Measurements from ENCODE around the gene SOAT2. TPM values are rescaled to one million over a fixed set of nuclear protein-coding genes. Genes with fewer than 3 reads are reported as not detected.

The SOAT2 gene
- total RNA-seq, 1 donor from 2014 or later: not detected

DNA sequence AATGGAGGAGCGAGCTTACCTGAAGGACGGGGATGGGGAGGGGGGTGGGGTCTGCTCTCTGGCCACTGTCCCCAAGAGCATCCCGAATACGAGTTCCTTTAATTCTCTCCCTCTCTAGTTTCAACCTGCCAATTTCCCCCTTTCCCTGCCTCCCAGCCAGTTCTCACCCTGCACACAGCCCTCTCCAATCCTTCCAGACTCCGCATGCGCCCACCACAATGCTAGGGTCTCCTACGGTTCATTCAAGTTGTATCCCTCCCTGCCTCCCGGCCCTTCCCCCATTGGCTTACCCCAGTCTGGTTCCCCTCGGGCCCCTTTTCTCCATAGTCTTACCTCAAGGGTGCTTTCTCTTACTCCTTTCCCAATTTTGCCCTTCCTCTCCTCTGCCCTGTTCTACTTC is 6.5 kb upstream of the SOAT2 start:
- H3K4me3 Mint-ChIP-seq (ENCODE audit: unreplicated experiment): peak overlapping the region; percentile 88
- H3K27ac Mint-ChIP-seq (ENCODE audit: unreplicated experiment): no peak overlapping the region
- TF ChIP-seq CTCF (IDR thresholded peaks at IDR 0.05; ENCODE audit: partially characterized antibody, unreplicated experiment): no peak
- H3K27me3 Mint-ChIP-seq (ENCODE audit: unreplicated experiment): peaks cover 32% of the 10 kb centered on the region
- DNase-seq: no peak
- H3K9me3 Mint-ChIP-seq (ENCODE audit: unreplicated experiment): peaks cover 6% of the 10 kb centered on the region
- H3K36me3 Mint-ChIP-seq (ENCODE audit: unreplicated experiment): no peaks in the 10 kb centered on the region
- H3K4me1 Mint-ChIP-seq (ENCODE audit: low read depth, unreplicated experiment): peaks cover 8% of the 10 kb centered on the region

GRCh38 chr12:53097207-53097563 is 6.1 kb upstream of the SOAT2 start:
- Mint-ChIP-seq H3K4me3 (ENCODE audit: unreplicated experiment) (peak overlapping the region; percentile 88), H3K27me3 (ENCODE audit: unreplicated experiment) (peaks cover 32% of the 10 kb centered on the region), H3K4me1 (ENCODE audit: low read depth, unreplicated experiment) (peaks cover 8% of the 10 kb centered on the region), H3K27ac (ENCODE audit: unreplicated experiment) (no peak overlapping the region), H3K36me3 (ENCODE audit: unreplicated experiment) (no peaks in the 10 kb centered on the region), H3K9me3 (ENCODE audit: unreplicated experiment) (peaks cover 6% of the 10 kb centered on the region)
- no peak for DNase-seq
- TF ChIP-seq CTCF (IDR thresholded peaks at IDR 0.05; ENCODE audit: partially characterized antibody, unreplicated experiment): no peak

GRCh38 chr12:53097564-53098353 is 5.5 kb upstream of the SOAT2 start, which contains the start of gene IGFBP6:
TSS of gene IGFBP6 (plus strand) at chr12:53097667. CDS start at chr12:53097718, 51 bp downstream.
- peak within 1 kb of the TSS; percentile 91 for H3K4me3 Mint-ChIP-seq (ENCODE audit: unreplicated experiment)
- H3K36me3 Mint-ChIP-seq (ENCODE audit: unreplicated experiment): no peaks in the 10 kb centered on the region
- H3K9me3 Mint-ChIP-seq (ENCODE audit: unreplicated experiment): peaks cover 6% of the 10 kb centered on the region
- H3K27ac Mint-ChIP-seq (ENCODE audit: unreplicated experiment): no peak within 1 kb of the TSS
- H3K27me3 Mint-ChIP-seq (ENCODE audit: unreplicated experiment): peaks cover 32% of the 10 kb centered on the region
- no peak for TF ChIP-seq CTCF (IDR thresholded peaks at IDR 0.05; ENCODE audit: partially characterized antibody, unreplicated experiment)
- peaks cover 8% of the 10 kb centered on the region for H3K4me1 Mint-ChIP-seq (ENCODE audit: low read depth, unreplicated experiment)
- peak; percentile 69 for DNase-seq

GRCh38 chr12:53098354-53098981 is 4.8 kb upstream of the SOAT2 start:
- H3K4me1 Mint-ChIP-seq (ENCODE audit: low read depth, unreplicated experiment): peaks cover 8% of the 10 kb centered on the region
- no peak for DNase-seq
- H3K4me3 Mint-ChIP-seq (ENCODE audit: unreplicated experiment): peak overlapping the region; percentile 91
- no peaks in the 10 kb centered on the region for H3K36me3 Mint-ChIP-seq (ENCODE audit: unreplicated experiment)
- no peak overlapping the region for H3K27ac Mint-ChIP-seq (ENCODE audit: unreplicated experiment)
- TF ChIP-seq CTCF (IDR thresholded peaks at IDR 0.05; ENCODE audit: partially characterized antibody, unreplicated experiment): no peak
- H3K9me3 Mint-ChIP-seq (ENCODE audit: unreplicated experiment): peaks cover 6% of the 10 kb centered on the region
- H3K27me3 Mint-ChIP-seq (ENCODE audit: unreplicated experiment): peaks cover 32% of the 10 kb centered on the region
